GM12801 (cell line): Measurements from ENCODE around the gene CAND2.

Experiments used
- TF ChIP-seq, protein P1 (sequence below): IDR thresholded peaks from one replicate; pipeline ENCODE4 v1.5.1; 2011; ENCODE audit warnings: control low read depth; ENCODE audit not compliant: insufficient read length; ENCODE audit errors: extremely low read depth

Gene CAND2

DNA sequence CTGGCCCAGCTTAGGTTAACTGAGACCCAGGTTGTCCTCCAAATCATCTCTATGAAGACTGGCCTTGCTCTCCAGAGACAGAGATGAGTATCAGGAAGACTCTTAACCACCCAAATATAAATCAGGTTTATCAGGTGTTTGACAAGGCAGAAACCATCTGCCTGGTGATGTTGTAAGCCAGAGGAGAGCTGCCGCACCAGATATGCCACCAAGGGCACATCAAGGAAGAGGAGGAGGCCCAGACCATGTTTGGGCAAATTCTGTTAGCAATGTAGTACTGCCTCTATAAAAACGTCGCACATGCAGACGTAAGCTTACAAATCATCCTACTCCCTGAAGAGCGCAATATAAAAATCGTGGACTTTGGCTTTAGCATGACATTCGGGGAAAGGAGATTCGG lies 65.9 kb downstream of the CAND2 start:
- TF ChIP-seq, protein P1, sequence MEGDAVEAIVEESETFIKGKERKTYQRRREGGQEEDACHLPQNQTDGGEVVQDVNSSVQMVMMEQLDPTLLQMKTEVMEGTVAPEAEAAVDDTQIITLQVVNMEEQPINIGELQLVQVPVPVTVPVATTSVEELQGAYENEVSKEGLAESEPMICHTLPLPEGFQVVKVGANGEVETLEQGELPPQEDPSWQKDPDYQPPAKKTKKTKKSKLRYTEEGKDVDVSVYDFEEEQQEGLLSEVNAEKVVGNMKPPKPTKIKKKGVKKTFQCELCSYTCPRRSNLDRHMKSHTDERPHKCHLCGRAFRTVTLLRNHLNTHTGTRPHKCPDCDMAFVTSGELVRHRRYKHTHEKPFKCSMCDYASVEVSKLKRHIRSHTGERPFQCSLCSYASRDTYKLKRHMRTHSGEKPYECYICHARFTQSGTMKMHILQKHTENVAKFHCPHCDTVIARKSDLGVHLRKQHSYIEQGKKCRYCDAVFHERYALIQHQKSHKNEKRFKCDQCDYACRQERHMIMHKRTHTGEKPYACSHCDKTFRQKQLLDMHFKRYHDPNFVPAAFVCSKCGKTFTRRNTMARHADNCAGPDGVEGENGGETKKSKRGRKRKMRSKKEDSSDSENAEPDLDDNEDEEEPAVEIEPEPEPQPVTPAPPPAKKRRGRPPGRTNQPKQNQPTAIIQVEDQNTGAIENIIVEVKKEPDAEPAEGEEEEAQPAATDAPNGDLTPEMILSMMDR, result no peak

DNA sequence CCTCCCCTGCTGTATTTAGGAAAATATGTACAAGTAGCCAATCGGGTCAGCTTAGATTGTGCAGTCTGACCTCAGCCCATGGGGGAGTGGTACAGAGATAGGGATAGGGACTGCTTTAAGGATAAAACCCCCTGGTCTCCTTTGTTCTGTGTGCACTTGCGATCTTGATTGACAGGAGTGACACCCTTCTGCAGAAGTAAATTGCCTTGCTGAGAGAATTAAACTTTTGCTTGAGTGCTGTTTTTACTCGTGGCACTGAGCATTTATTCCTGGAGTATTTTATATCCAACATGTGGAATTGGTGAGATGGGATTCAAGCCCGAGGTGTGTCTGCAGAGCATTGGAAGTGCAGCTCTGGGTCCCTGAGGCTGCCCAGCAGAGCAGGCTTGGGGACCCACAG lies 68.8 kb downstream of the CAND2 start:
- TF ChIP-seq, protein P1, result no peak

DNA sequence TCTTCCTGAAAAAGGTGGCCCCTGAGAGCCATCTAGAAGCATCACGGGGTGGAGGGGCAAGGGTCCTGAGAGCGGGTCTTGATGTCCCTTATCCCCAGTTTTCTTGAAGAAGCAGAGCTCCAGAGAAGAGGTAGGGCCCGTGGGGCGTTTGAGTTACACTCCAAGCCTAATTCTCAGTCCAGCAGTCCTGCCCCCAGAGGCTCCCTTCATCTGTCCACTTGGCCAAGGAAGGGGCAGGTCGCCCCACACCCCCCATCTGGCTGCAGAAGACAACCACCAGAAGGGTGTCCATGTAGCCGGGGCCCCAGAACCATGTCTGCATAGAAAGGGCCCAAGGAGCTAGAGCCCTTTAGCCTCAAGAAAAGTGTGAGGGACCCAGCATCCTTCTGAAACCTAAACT lies 70.4 kb downstream of the CAND2 start:
- TF ChIP-seq, protein P1, result no peak

DNA sequence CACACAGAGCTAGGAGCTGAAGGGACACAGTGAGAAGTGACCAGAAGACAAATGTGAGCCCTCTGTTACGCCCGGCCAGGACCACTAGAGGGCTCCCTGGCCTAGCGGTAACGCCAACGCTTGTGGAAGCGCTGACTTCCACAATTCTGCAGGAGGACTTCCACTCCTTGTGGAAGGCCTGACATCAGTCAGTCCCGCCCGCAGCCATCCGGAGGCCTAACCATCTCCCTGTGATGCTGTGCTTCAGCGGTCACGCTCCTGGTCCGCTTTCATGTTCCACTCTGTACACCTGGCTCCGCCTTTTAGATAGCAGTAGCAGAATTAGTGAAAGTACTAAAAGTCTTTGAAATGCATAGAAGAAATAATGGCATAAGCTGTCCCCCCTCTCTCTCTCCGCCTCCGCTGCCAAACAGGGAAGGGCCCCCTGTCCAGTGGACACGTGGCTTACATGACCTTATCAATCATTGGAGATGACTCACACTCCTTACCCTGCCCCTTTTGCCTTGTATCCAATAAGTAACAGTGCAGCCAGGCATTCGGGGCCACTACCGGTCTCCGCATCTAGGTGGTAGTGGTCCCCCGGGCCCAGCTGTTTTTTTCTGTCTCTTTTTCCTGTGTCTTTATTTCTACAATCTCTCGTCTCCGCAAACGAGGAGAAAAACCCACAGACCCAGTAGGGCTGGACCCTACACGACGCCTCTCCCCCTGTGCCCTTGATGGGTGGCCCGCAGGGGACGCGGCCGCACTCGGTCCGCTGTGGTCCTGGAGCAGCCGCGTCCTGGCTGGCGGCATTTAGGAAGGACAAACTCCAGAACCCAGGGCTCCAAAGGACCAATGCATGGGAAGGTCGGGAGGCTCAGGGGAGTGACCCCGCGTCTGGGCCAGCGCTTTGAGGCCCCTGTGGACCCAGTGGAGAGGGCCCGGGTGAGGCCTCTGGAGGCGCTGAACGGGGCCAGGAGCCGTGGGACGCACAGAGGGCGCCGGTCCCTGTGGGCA lies 71.9 kb downstream of the CAND2 start:
- TF ChIP-seq, protein P1, result no peak

DNA sequence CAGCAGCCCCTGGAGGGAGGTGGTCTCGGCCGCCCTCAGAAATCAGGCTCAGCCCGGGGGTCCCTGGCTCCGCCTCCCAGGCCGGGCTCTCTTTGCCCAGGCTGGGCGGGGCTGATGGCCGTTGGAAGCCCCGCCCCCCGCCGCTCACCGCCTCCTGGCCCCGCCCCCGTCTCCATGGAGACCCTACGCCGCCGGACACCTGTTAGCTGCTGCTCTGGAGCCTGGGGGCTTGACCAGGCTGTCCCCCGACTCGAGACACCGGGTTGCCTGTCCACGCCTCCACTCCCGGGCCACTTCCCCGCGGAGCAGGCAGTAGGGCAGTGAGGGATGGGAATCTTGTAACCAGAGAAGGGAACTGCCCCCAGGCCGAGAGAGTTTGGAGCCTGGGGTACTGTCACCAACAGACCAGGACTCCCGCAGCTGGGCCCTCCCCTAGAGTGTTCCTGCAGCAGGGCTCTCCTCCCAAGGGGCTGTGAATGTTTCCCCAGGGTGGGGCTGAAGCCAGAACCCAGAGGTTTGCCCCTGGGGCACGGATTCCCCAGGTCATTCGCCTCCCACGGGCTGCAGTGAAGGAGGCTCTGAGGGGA lies 72.6 kb downstream of the CAND2 start:
- TF ChIP-seq, protein P1, result no peak

DNA sequence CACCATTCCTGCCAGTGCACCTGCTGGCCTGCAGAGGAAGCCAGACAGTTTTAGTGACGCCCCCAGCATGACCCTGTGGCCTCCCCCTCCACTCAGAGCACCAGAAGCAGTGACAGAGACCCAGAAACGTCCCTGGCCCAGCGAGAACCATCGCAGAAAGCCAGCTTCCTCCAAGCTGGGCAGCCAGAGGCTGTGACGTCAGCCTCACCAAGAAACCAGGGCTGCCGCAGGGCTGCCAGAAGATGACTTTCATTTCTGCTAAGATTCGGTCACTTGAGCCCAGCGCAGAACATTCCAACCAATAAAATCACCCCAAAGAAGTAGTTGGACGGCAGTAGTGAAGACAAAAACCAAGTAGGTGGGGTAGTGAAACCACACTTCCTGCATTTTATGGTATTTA lies 74.5 kb downstream of the CAND2 start:
- TF ChIP-seq, protein P1, result no peak

DNA sequence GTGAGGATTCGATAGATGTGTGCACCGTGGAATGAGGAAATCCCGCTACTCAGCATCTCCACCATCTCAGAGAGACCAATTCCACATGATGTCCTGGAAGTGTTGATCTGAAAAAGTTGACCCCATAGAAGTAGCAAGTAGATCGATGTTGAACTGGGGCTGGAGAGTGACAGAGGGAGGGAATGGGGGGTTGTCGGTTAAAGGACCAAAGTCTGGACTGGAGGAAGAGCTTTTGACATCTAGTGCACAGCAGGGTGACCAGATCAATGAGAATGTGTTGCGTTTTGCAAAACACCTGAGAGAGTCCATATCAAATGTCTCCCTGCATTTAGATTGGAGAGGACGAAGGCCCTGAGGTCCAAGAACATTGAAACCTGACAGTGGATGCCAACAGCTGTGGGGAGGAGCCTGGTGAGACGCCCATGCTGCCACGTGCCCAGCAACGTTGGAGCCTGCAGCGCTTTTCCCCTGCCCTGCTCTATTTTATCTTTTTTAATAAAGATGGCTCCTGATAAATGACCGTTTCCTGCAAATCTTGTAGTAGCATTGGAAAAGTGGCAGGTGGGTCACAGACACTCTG lies 75.0 kb downstream of the CAND2 start:
- TF ChIP-seq, protein P1, result no peak
